OCI-LY3 (cell line): ENCODE results near the gene FOXS1.

Experiments used
- H2AFZ ChIP-seq: fragments of 200-600, 300-600 bp; shearing (Covaris generic); 2 replicates; pipeline ENCODE4 v1.6.0; 2014; ENCODE audit warnings: antibody characterized with exemption, low read depth, low read length
- H3K27ac ChIP-seq: fragments of 200-600, 300-600 bp; sonication (generic); 2 replicates; pipeline ENCODE4 v1.5.1; 2014; ENCODE audit warnings: mild to moderate bottlenecking, low read length, moderate library complexity, mixed read lengths
- H3K27me3 ChIP-seq: fragments of 200-600, 300-600 bp; sonication (generic); 2 replicates; pipeline ENCODE4 v1.6.1; 2014; ENCODE audit warnings: low read depth, low read length, mixed read lengths
- H3K36me3 ChIP-seq: fragments of 200-600, 300-600 bp; sonication (generic); replicated peaks from 2 replicates; pipeline ENCODE3; 2014; ENCODE audit warnings: low read depth, low read length, mixed read lengths
- H3K4me1 ChIP-seq: fragments of 300-600, 200-600 bp; sonication (generic); 2 replicates; pipeline ENCODE4 v1.6.1; 2014; ENCODE audit warnings: low read length, mixed read lengths
- H3K4me2 ChIP-seq: fragments of 200-600, 300-600 bp; sonication (generic); 2 replicates; pipeline ENCODE4 v1.6.1; 2014; ENCODE audit warnings: low read length, mixed read lengths
- H3K4me3 ChIP-seq: fragments of 300-600, 200-600 bp; sonication (generic); 2 replicates; pipeline ENCODE4 v1.5.1; 2014; ENCODE audit warnings: antibody characterized with exemption, mild to moderate bottlenecking, low read length, moderate library complexity
- H3K79me2 ChIP-seq: fragments of 300-600, 200-600 bp; shearing (Covaris generic); 2 replicates; pipeline ENCODE4 v1.6.1; 2014; ENCODE audit warnings: mild to moderate bottlenecking, low read length, mixed read lengths
- H3K9ac ChIP-seq: fragments of 300-600, 200-600 bp; shearing (Covaris generic); 2 replicates; pipeline ENCODE4 v1.6.0; 2014; ENCODE audit warnings: mild to moderate bottlenecking, low read length, moderate library complexity
- H3K9me3 ChIP-seq: fragments of 200-600, 300-600 bp; shearing (Covaris generic); 2 replicates; pipeline ENCODE4 v1.6.1; 2014; ENCODE audit warnings: low read length, mixed read lengths; ENCODE audit not compliant: insufficient read depth
- H4K20me1 ChIP-seq: fragments of 200-600, 300-600 bp; sonication (generic); 2 replicates; pipeline ENCODE4 v1.6.1; 2016; ENCODE audit warnings: low read length, mixed read lengths; ENCODE audit not compliant: insufficient read depth
- EZH2phosphoT487 ChIP-seq: fragments of 200-600 bp; shearing (Covaris generic); IDR thresholded peaks from 2 replicates; pipeline ENCODE4 v1.6.1; 2018; ENCODE audit warnings: antibody characterized with exemption, mixed run types, low read depth
- TF ChIP-seq, protein P1 (sequence below): fragments of 200-600, 300-600 bp; sonication (generic); IDR thresholded peaks from 2 replicates; pipeline ENCODE4 v1.5.1; 2014; ENCODE audit warnings: antibody characterized with exemption, low read length, low read depth

The FOXS1 gene

DNA sequence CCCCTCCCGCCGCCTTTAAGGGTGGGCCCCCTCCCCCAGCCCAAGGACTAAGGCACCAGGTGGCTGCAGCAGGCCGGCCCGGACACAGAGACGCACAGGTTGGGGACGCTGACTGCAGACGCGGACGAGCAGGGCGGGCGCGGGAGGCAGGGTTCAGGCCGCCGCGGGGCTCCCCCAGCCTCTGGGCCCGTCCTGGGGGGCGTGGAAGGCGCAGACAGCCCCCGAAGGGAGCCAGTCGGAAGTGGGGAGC lies 15.7 kb upstream of the FOXS1 start:
- Histone ChIP-seq H3K27ac (no peak overlapping the region), H2AFZ (no peak overlapping the region), H3K79me2 (no peaks in the 10 kb centered on the region), H3K9ac (peak overlapping the region; percentile 56), H3K9me3 (no peaks in the 10 kb centered on the region), H3K4me1 (peaks cover 32% of the 10 kb centered on the region), H3K36me3 (peaks cover 36% of the 10 kb centered on the region), H3K4me3 (peak overlapping the region; percentile 81), H3K4me2 (peak overlapping the region; percentile 98), H3K27me3 (peaks cover 35% of the 10 kb centered on the region), H4K20me1 (peaks cover 5% of the 10 kb centered on the region; the same call in 1 of the 2 replicates)
- TF ChIP-seq, protein P1, sequence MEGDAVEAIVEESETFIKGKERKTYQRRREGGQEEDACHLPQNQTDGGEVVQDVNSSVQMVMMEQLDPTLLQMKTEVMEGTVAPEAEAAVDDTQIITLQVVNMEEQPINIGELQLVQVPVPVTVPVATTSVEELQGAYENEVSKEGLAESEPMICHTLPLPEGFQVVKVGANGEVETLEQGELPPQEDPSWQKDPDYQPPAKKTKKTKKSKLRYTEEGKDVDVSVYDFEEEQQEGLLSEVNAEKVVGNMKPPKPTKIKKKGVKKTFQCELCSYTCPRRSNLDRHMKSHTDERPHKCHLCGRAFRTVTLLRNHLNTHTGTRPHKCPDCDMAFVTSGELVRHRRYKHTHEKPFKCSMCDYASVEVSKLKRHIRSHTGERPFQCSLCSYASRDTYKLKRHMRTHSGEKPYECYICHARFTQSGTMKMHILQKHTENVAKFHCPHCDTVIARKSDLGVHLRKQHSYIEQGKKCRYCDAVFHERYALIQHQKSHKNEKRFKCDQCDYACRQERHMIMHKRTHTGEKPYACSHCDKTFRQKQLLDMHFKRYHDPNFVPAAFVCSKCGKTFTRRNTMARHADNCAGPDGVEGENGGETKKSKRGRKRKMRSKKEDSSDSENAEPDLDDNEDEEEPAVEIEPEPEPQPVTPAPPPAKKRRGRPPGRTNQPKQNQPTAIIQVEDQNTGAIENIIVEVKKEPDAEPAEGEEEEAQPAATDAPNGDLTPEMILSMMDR: no peak
- no peak for TF ChIP-seq EZH2phosphoT487

DNA sequence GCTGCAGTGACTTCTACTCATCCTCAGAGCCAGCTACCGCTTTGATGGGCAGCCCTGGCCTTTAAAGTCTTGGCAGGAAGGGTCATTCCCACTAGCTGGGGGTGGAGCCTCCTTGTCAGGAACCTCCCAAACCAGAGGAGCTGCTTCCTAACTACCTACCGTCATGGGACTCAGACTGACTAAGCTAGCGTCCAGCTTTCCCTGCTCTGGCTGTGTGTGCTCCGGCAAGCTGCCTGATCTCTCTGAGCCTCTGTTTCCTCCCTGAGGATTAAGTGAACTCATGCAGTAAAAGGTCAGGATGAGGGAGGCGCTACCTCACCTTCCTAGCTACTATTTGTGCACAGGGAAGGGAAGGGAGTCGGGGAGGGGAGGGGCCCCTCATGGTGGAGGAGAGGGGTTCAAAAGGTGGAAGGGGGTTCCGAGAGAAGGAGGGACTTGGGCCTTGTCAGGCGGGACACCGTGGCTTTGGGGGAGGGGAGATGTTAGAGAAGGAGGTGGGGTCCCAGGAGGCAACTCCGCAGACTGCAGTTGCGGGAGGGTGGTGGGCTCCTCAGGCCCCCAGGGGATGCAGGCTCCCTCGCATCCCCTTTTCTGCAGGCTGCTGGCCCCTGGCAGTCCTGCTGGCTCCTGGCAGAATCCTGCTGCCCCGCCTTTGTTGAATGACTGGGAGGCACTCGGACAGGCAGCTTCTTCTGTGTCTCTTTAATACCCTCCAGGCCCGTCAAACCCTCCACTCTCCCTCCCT lies 15.2 kb upstream of the FOXS1 start:
- Histone ChIP-seq H4K20me1 (peaks cover 5% of the 10 kb centered on the region; the same call in 1 of the 2 replicates), H3K27ac (no peak overlapping the region), H3K4me1 (peaks cover 32% of the 10 kb centered on the region), H3K4me2 (peak overlapping the region; percentile 98), H3K4me3 (peak overlapping the region; percentile 81), H2AFZ (no peak overlapping the region), H3K79me2 (no peaks in the 10 kb centered on the region), H3K9me3 (no peaks in the 10 kb centered on the region), H3K27me3 (peaks cover 35% of the 10 kb centered on the region), H3K9ac (peak overlapping the region; percentile 56), H3K36me3 (peaks cover 31% of the 10 kb centered on the region)
- TF ChIP-seq, protein P1: no peak
- no peak for TF ChIP-seq EZH2phosphoT487

DNA sequence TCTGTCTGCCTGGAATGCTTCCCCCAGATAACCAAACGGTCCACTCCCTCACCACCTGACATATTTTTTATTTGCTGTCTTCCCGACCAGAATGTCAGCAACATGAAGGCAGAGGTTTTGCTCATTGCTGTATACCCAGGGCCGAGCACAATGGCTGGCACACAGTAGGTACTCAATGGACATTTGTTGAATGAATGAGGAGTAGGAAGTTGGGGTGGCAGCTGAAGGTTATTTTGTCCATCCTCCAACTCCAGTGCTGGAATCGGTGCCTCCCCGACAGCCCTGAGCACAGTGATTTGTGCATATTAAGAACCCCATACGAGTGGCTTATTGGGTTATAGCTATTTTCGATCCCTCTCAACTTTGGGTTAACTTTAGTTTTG lies 14.6 kb upstream of the FOXS1 start:
- H3K79me2 ChIP-seq: no peaks in the 10 kb centered on the region

DNA sequence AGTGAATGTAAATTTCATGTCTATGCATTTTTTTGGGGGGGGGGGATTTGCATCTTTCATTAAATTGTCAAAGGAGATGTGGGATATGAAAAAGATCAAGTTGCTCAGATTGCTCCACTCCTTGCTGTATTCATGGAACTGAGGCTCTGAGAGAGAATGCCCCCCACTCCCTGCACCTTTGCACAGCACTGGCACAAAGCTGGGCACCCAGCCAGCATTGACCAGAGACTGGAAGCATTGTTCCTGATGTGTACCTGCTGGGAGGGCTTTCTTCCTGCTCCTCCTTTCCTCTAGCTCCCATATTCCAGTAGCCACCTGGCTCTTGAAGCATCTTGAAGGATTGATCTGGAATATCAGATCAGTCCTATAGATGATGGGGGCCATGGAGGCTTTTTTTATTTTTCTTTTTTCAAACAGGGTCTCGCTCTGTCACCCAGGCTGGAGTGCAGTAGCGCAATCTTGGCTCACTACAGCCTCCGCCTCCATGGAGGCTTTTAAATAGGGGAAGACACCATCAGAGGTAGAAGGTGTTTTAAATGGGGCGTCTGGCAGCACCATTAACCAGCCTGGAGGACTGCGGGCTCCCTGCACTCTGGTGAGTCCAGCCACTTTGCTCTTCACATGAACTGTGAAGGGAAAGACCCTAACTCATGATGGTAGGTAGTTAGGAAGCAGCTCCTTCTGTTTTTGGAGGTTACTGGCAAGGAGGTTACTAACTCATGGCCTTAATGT lies 14.0 kb upstream of the FOXS1 start:
- Histone ChIP-seq H3K79me2 (no peaks in the 10 kb centered on the region), H3K36me3 (peaks cover 19% of the 10 kb centered on the region), H3K9ac (no peak overlapping the region), H3K4me1 (peaks cover 32% of the 10 kb centered on the region), H4K20me1 (peaks cover 5% of the 10 kb centered on the region; the same call in 1 of the 2 replicates), H3K27me3 (peaks cover 41% of the 10 kb centered on the region), H2AFZ (no peak overlapping the region), H3K9me3 (no peaks in the 10 kb centered on the region), H3K4me3 (no peak overlapping the region), H3K4me2 (no peak overlapping the region), H3K27ac (no peak overlapping the region)
- no peak for TF ChIP-seq EZH2phosphoT487
- TF ChIP-seq, protein P1: no peak

More for the DNA sequence above, 14.6 kb upstream of the FOXS1 start:
- Histone ChIP-seq H3K9me3 (no peaks in the 10 kb centered on the region), H3K27ac (no peak overlapping the region), H2AFZ (no peak overlapping the region), H3K4me1 (peaks cover 32% of the 10 kb centered on the region), H3K36me3 (peaks cover 25% of the 10 kb centered on the region), H3K9ac (no peak overlapping the region), H3K4me3 (0 out of 2 replicates have a peak overlapping the region, but pooled peaks have one; percentile 81), H3K27me3 (peaks cover 37% of the 10 kb centered on the region), H3K4me2 (peak overlapping the region; percentile 98), H4K20me1 (peaks cover 5% of the 10 kb centered on the region; the same call in 1 of the 2 replicates)
- no peak for TF ChIP-seq EZH2phosphoT487
- TF ChIP-seq, protein P1: no peak
